Activated CD8-positive, alpha-beta T cell treated with anti-CD3 and anti-CD28 coated beads for 36 hours (primary cell): ENCODE data around the gene EVI5L. TPM values are rescaled to one million over a fixed set of nuclear protein-coding genes. Genes with fewer than 3 reads are reported as not detected.

Experiments used
- ATAC-seq: fragments of 200-7000 bp; cut with Tn5 transposase; one replicate; pipeline ENCODE4 v1.10.0; 2021; ENCODE audit warnings: mild to moderate bottlenecking, moderate library complexity
- CTCF ChIA-PET: fragments of 350-600 bp; sonication (Branson Sonifier 250); formaldehyde crosslinking; loops from one replicate; lab custom pipeline; 2021; ENCODE audit warnings: antibody characterized with exemption; lab: Charles Lee
- POLR2A ChIA-PET: fragments of 350-600 bp; sonication (Branson Sonifier 250); formaldehyde crosslinking; loops from one replicate; lab custom pipeline; 2021; ENCODE audit warnings: antibody characterized with exemption; lab: Charles Lee
- DNase-seq: peaks from one replicate; pipeline ENCODE4 v3.0.0-alpha.2; 2020
- H3K27ac Mint-ChIP-seq: one replicate; pipeline ENCODE4 v1.8.0; 2021; ENCODE audit warnings: mild to moderate bottlenecking, mixed read lengths
- H3K27me3 Mint-ChIP-seq: one replicate; pipeline ENCODE4 v1.8.0; 2021; ENCODE audit warnings: mixed read lengths
- H3K36me3 Mint-ChIP-seq: one replicate; pipeline ENCODE4 v1.8.0; 2021; ENCODE audit warnings: low read depth, mixed read lengths
- H3K4me1 Mint-ChIP-seq: one replicate; pipeline ENCODE4 v1.8.0; 2021; ENCODE audit warnings: low read depth, mixed read lengths
- H3K4me3 Mint-ChIP-seq: one replicate; pipeline ENCODE4 v1.8.0; 2021; ENCODE audit warnings: mild to moderate bottlenecking, moderate library complexity, mixed read lengths
- H3K9me3 Mint-ChIP-seq: one replicate; pipeline ENCODE4 v1.8.0; 2021; ENCODE audit warnings: mixed read lengths
- CTCF ChIP-seq: fragments of 200-600 bp; IDR thresholded peaks from one replicate; pipeline ENCODE4 v1.8.0; 2022; ENCODE audit warnings: antibody characterized with exemption, mild to moderate bottlenecking
- intact Hi-C: fragments of 100-400 bp; cut with micrococcal nuclease; formaldehyde crosslinking; loops from one replicate; pipeline ENCODE4 v1.10.0; 2022
- total RNA-seq, 2 experiments: library from RNA; stranded (reverse); gene quantifications; one replicate each; pipeline ENCODE4 v1.2.3, GENCODE V29; 2021

The EVI5L gene
- total RNA-seq, 2 experiments from 2014 or later, result 3.4 to 3.9 TPM

GRCh38 chr19:7879111-7879807 lies 49.2 kb downstream of the EVI5L start:
- Mint-ChIP-seq H3K9me3 (no peaks in the 10 kb centered on the region), H3K36me3 (no peaks in the 10 kb centered on the region), H3K27me3 (peaks cover 4% of the 10 kb centered on the region), H3K4me1 (peaks cover 9% of the 10 kb centered on the region), H3K27ac (no peak overlapping the region), H3K4me3 (no peak overlapping the region)
- CTCF ChIA-PET, result interaction anchor here (1.4 kb wide), 1 partner anchor 10 kb away, joined by 5 read pairs; no protein-coding TSS in a partner anchor
- ATAC-seq (no peak), DNase-seq (peak; percentile 29)
- POLR2A ChIA-PET, result interaction anchor here (0.8 kb wide), 1 partner anchor 10 kb away, joined by 3 read pairs; no protein-coding TSS in a partner anchor
- intact Hi-C loops, result no loop called here
- no peak for TF ChIP-seq CTCF

DNA sequence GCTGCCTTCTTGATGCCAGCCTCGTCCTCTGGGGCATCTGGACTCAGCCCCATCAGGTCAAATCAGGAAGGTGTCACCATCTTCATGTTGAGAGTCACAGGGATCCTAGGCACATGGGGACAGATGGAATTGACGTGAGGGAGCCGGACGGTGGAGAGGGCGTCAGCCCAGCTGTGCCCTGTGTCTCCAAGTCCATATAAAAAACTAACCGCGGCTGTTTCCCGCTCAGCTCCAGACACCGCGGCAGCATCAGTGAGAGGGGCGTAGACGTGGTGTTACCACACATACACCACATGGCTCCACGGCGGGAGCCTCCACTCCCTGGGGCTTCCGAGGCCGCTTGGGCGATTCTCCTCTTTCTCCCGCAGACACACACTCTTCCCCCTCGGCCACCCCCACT lies 49.8 kb downstream of the EVI5L start:
- H3K4me3 Mint-ChIP-seq, result no peak overlapping the region
- ChIA-PET CTCF (interaction anchor here (1.4 kb wide), 1 partner anchor 11 kb away, joined by 5 read pairs; no protein-coding TSS in a partner anchor), POLR2A (no interaction called here)
- DNase-seq (peak; percentile 21), ATAC-seq (no peak)
- no peaks in the 10 kb centered on the region for H3K27me3 Mint-ChIP-seq
- H3K4me1 Mint-ChIP-seq, result peaks cover 5% of the 10 kb centered on the region
- H3K36me3 Mint-ChIP-seq, result no peaks in the 10 kb centered on the region
- no peak for TF ChIP-seq CTCF
- intact Hi-C loops, result no loop called here
- no peaks in the 10 kb centered on the region for H3K9me3 Mint-ChIP-seq
- H3K27ac Mint-ChIP-seq, result no peak overlapping the region

- ChIA-PET CTCF (no interaction called here), POLR2A (interaction anchor here (0.7 kb wide), 1 partner anchor 12 kb away, joined by 3 read pairs; no protein-coding TSS in a partner anchor)
- DNase-seq (no peak), ATAC-seq (no peak)
- Mint-ChIP-seq H3K27ac (no peak overlapping the region), H3K27me3 (no peaks in the 10 kb centered on the region), H3K36me3 (no peaks in the 10 kb centered on the region), H3K9me3 (no peaks in the 10 kb centered on the region), H3K4me3 (no peak overlapping the region), H3K4me1 (peaks cover 2% of the 10 kb centered on the region)
- TF ChIP-seq CTCF, result no peak
- intact Hi-C loops, result no loop called here
Observed at GRCh38 chr19:7881910-7882309, 51.9 kb downstream of the EVI5L start.

DNA sequence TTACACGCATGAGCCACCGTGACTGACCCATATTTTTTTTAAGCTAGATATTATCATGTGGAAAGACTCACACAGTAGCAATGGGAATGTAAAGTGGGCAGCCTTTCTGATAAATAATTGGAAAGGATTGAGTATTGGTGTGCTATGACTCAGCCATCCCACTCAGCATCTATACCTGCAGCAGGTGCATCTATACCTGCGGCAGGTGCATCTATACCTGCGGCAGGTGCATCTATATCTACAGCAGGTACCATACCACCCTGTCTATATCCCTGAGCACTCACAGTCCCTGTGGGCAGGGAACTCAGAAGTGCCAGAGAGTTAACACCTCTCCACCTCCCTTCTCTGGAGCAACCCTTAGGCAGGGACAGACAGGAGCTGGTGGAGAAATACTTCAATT lies 53.1 kb downstream of the EVI5L start:
- DNase-seq, result no peak
- TF ChIP-seq CTCF, result no peak
- Mint-ChIP-seq H3K9me3 (no peaks in the 10 kb centered on the region), H3K36me3 (no peaks in the 10 kb centered on the region), H3K4me1 (peaks cover 2% of the 10 kb centered on the region), H3K27ac (no peak overlapping the region), H3K27me3 (peaks cover 1% of the 10 kb centered on the region), H3K4me3 (no peak overlapping the region)
- intact Hi-C loops, result no loop called here
- ChIA-PET CTCF (no interaction called here), POLR2A (no interaction called here)
- ATAC-seq, result no peak

DNA sequence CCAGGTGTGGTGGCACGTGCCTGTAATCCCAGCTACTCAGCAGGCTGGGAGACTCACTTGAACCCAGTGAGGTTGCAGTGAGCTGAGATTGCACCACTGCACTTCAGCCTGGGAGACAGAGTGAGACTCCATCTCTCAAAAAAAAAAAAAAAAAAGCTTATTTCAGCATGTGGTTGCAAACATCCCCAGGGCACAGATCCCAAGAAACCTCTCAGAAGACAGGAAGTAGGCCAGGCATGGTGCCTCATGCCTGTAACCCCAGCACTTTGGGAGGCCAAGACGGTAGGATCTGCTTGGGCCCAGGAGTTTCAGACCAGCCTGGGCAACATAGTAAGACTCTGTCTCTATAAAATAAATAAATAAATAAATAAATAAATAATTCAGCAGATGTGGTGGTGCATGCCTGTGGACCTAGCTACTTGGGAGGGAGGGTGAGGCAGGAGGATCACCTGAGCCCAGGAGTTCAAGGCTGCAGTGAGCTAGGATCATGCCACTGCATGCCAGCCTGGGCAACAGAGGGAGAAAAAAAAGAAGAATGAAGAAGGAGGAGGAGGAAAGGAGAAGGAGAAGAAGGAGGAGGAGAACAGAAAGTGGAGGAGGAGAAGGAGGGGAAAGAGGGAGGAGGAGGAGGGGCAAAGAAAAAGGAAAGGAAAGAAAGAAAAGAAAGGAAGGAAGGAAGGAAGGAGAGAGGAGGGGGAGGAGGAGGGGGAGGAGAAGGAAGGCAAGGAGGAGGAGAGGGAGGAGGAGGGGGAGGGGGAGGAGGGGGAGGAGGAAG lies 54.0 kb downstream of the EVI5L start:
- no peak for ATAC-seq
- no peak for DNase-seq
- Mint-ChIP-seq H3K9me3 (no peaks in the 10 kb centered on the region), H3K27me3 (peaks cover 6% of the 10 kb centered on the region), H3K4me3 (no peak overlapping the region), H3K36me3 (no peaks in the 10 kb centered on the region), H3K4me1 (peaks cover 2% of the 10 kb centered on the region), H3K27ac (no peak overlapping the region)
- CTCF ChIA-PET, result interaction anchor here (0.6 kb wide), 1 partner anchor 692 kb away, joined by 3 read pairs; no protein-coding TSS in a partner anchor
- no peak for TF ChIP-seq CTCF
- POLR2A ChIA-PET, result no interaction called here
- intact Hi-C loops, result no loop called here
